NB4 (cell line): ENCODE results near the gene HMG20B.

Experiments
- POLR2A ChIP-seq: IDR thresholded peaks from 2 replicates; pipeline ENCODE4 v1.6.1; 2011; ENCODE audit warnings: mild to moderate bottlenecking; ENCODE audit not compliant: insufficient read length; ENCODE audit errors: extremely low read depth
- TF ChIP-seq, protein P1 (sequence below): IDR thresholded peaks from one replicate; pipeline ENCODE4 v1.5.1; 2012; ENCODE audit warnings: low read depth, low read length
- TF ChIP-seq, protein P2 (sequence below): IDR thresholded peaks from 2 replicates; pipeline ENCODE4 v1.6.1; 2011; ENCODE audit warnings: low read depth, low read length

DNA sequence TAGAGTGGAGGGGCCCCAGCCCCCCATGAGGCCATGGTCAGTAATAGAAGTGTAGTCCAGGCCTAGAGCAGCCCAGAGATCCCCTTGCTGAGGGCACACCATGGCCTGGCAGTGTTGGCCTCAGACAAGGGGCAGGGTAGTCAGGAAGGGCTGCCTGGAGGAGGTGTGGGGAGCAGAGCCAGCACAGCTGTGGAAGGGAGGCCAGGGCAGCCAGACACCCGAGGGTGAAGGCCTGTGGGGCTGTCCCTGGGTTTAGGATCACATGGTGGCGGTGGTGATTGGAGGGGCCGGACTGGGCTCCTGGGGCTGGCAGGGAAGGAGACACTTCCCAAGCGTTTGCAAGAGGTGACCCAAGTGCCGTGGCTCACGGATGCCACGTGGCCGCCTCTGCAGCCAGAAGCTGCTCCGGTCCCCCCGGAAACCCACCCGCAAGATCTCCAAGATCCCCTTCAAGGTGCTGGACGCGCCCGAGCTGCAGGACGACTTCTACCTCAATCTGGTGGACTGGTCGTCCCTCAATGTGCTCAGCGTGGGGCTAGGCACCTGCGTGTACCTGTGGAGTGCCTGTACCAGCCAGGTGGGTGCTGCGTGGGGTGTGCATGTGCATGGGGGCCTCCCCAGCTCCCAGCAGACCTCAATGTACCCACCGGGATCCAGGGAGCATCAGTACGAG lies 45.4 kb upstream of the HMG20B start:
- TF ChIP-seq, protein P1, sequence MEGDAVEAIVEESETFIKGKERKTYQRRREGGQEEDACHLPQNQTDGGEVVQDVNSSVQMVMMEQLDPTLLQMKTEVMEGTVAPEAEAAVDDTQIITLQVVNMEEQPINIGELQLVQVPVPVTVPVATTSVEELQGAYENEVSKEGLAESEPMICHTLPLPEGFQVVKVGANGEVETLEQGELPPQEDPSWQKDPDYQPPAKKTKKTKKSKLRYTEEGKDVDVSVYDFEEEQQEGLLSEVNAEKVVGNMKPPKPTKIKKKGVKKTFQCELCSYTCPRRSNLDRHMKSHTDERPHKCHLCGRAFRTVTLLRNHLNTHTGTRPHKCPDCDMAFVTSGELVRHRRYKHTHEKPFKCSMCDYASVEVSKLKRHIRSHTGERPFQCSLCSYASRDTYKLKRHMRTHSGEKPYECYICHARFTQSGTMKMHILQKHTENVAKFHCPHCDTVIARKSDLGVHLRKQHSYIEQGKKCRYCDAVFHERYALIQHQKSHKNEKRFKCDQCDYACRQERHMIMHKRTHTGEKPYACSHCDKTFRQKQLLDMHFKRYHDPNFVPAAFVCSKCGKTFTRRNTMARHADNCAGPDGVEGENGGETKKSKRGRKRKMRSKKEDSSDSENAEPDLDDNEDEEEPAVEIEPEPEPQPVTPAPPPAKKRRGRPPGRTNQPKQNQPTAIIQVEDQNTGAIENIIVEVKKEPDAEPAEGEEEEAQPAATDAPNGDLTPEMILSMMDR: no peak
- TF ChIP-seq POLR2A: no peak
- TF ChIP-seq, protein P2, sequence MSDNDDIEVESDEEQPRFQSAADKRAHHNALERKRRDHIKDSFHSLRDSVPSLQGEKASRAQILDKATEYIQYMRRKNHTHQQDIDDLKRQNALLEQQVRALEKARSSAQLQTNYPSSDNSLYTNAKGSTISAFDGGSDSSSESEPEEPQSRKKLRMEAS: no peak
